Measurements from ENCODE around the gene RELN. TPM values are rescaled to one million over a fixed set of nuclear protein-coding genes. Genes with fewer than 3 reads are reported as not detected.

The RELN gene
- total and polyA plus RNA-seq, 10 donors: 0.03 to 7.6 (median 1.0) TPM

DNA sequence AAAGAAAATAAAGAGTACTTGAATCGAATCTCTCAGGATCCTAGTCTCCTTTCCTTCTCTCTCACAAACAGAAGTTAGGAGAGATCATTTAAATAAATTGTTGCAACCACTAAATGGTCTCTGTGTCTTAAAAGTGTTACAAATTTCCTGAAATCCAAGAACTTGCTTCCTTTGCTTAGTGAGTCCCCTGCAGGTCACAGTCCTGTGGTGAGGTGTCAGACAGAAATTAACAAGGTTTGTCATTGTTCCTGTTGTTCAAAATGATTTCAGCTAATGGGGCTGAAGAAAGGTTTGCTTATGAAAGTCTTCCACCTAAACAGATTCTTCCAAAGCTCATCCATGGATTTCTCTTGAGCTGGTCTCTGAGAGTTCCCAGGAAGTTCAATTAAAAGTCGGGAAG is 391.9 kb downstream of the RELN start:
- H3K4me1 ChIP-seq: no peaks in the 10 kb centered on the region
- TF ChIP-seq POLR2A (IDR thresholded peaks at IDR 0.05): no peak
- TF ChIP-seq CTCF (IDR thresholded peaks at IDR 0.05 in 8 of 11, conservative IDR thresholded peaks at IDR 0.05 in 3 of 11): no peak
- TF ChIP-seq POLR2AphosphoS5 (IDR thresholded peaks at IDR 0.05): no peak

GRCh38 chr7:103594186-103594585 is 395.3 kb downstream of the RELN start:
- no peak overlapping the region for H3K4me3 ChIP-seq
- no peak overlapping the region for H3K27ac ChIP-seq
- intact Hi-C loops (cut with DNase I; ENCODE audit: low total_unique reads): no loop called here
- DNase-seq: no peak
- 84 to 93% (median 91%) methylated on average over 5 of the region's 5 CpGs for WGBS, 5 donors
- no peaks in the 10 kb centered on the region for H3K4me1 ChIP-seq
- H3K36me3 ChIP-seq: no peaks in the 10 kb centered on the region
- TF ChIP-seq POLR2AphosphoS5 (IDR thresholded peaks at IDR 0.05): no peak
- no peak for TF ChIP-seq CTCF (IDR thresholded peaks at IDR 0.05 in 8 of 11, conservative IDR thresholded peaks at IDR 0.05 in 3 of 11)
- no peak for TF ChIP-seq POLR2A (IDR thresholded peaks at IDR 0.05)
- no peaks in the 10 kb centered on the region for H3K9me3 ChIP-seq
- H3K27me3 ChIP-seq (replicated peaks in 1 of 7): peaks cover 0 to 7% (median 0%) of the 10 kb centered on the region in 7 donors

More for the DNA sequence above, 391.9 kb downstream of the RELN start:
- intact Hi-C loops (cut with DNase I; ENCODE audit: low total_unique reads): no loop called here
- 64 to 78% (median 66%) methylated on average over 2 of the region's 2 CpGs for WGBS, 5 donors
- Histone ChIP-seq H3K36me3 (no peaks in the 10 kb centered on the region), H3K27ac (no peak overlapping the region), H3K27me3 (replicated peaks in 1 of 7) (peaks cover 0 to 25% (median 4%) of the 10 kb centered on the region in 7 donors), H3K9me3 (no peaks in the 10 kb centered on the region), H3K4me3 (no peak overlapping the region)
- DNase-seq: no peak

DNA sequence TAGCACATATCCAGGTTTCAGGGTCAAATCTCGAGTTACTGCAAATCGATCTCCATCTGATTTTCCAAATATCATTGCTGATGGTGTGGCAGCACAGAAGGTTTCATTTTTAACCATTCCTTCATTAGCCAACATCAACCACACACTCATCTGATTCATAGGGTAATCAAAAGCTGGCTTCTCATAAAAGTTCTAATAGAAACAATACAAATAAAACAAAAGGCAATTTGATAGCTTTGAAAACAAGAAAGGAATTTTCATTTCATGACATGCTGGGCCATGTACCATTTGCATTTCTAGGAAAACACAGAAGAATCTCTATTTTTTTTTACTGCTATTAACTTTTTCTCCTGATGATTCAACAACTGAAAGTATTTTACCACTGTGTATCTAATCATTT is 395.8 kb downstream of the RELN start:
- H3K27me3 ChIP-seq (replicated peaks in 1 of 7): peaks cover 0 to 7% (median 0%) of the 10 kb centered on the region in 7 donors
- TF ChIP-seq CTCF (IDR thresholded peaks at IDR 0.05 in 8 of 11, conservative IDR thresholded peaks at IDR 0.05 in 3 of 11) (no peak), POLR2A (IDR thresholded peaks at IDR 0.05) (no peak), POLR2AphosphoS5 (IDR thresholded peaks at IDR 0.05) (no peak)
- 79 to 91% (median 79%) methylated on average over 2 of the region's 2 CpGs for WGBS, 5 donors
- no peaks in the 10 kb centered on the region for H3K36me3 ChIP-seq
- H3K27ac ChIP-seq: no peak overlapping the region
- no peak overlapping the region for H3K4me3 ChIP-seq
- intact Hi-C loops (cut with DNase I; ENCODE audit: low total_unique reads): no loop called here
- no peaks in the 10 kb centered on the region for H3K9me3 ChIP-seq
- H3K4me1 ChIP-seq: no peaks in the 10 kb centered on the region
- DNase-seq: no peak

DNA sequence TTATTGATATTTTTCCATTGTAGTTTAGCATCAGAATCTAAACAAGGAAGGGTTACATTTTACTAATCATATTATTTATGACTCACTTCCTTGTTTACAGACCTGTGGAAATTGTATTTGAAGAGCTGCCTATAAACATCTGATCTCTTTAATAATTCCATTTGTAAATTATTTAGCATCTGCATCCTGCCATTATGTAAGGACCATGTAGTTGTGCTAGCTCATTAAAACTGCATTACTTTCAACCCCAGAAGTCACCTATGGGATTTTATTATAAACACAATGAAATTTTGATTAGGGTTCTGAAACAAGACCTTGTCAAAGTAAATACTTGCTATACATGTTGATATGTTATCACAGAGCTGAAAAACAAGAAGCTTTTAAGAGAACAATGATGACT is 396.6 kb downstream of the RELN start:
- Histone ChIP-seq H3K27me3 (replicated peaks in 1 of 7) (peaks cover 0 to 7% (median 0%) of the 10 kb centered on the region in 7 donors), H3K4me1 (no peaks in the 10 kb centered on the region), H3K9me3 (no peaks in the 10 kb centered on the region), H3K4me3 (no peak overlapping the region), H3K27ac (no peak overlapping the region), H3K36me3 (no peaks in the 10 kb centered on the region)
- no peak for DNase-seq
- TF ChIP-seq POLR2AphosphoS5 (IDR thresholded peaks at IDR 0.05) (no peak), CTCF (IDR thresholded peaks at IDR 0.05 in 8 of 11, conservative IDR thresholded peaks at IDR 0.05 in 3 of 11) (no peak), POLR2A (IDR thresholded peaks at IDR 0.05) (no peak)
- intact Hi-C loops (cut with DNase I; ENCODE audit: low total_unique reads): no loop called here

All from spleen (tissue), 11 donors.